HG03558 (cell line): ENCODE data around the gene CSF2.
"Not testable (repeated sequence)": the region's sequence is repeated elsewhere in the genome, so short reads cannot be mapped to it uniquely, and the experiment has no call there.

Source experiments
- ATAC-seq: cut with Tn5 transposase; IDR thresholded peaks from one replicate; pipeline ENCODE4 v1.9.1; 2021; ENCODE audit warnings: moderate number of reproducible peaks; ENCODE audit not compliant: unreplicated experiment; ENCODE audit errors: extremely low read depth

Gene CSF2

GRCh38 chr5:132103332-132103951, 29.9 kb downstream of the CSF2 start:
- ATAC-seq = peak; percentile 54

GRCh38 chr5:132103969-132104391, 30.4 kb downstream of the CSF2 start:
- no peak for ATAC-seq

- no peak for ATAC-seq
Observed at GRCh38 chr5:132104556-132104955, 31.0 kb downstream of the CSF2 start.

GRCh38 chr5:132105688-132106087, 32.1 kb downstream of the CSF2 start:
- no peak for ATAC-seq

- not testable (repeated sequence) for ATAC-seq
Observed at GRCh38 chr5:132108495-132108894, 34.9 kb downstream of the CSF2 start.

- not testable (repeated sequence) for ATAC-seq
Observed at GRCh38 chr5:132108957-132109356, 35.4 kb downstream of the CSF2 start.

- no peak for ATAC-seq
Observed at GRCh38 chr5:132109494-132110053, 36.0 kb downstream of the CSF2 start.

GRCh38 chr5:132110195-132110594, 36.6 kb downstream of the CSF2 start:
- ATAC-seq = no peak

- ATAC-seq = no peak
Observed at GRCh38 chr5:132110930-132111329, 37.3 kb downstream of the CSF2 start.

- no peak for ATAC-seq
Observed at GRCh38 chr5:132112111-132112510, 38.5 kb downstream of the CSF2 start.

- no peak for ATAC-seq
Observed at GRCh38 chr5:132114150-132115121, 40.8 kb downstream of the CSF2 start.

GRCh38 chr5:132115375-132115774, 41.8 kb downstream of the CSF2 start:
- ATAC-seq = no peak

- ATAC-seq = no peak
Observed at GRCh38 chr5:132116072-132116471, 42.5 kb downstream of the CSF2 start.

- not testable (repeated sequence) for ATAC-seq
Observed at GRCh38 chr5:132116909-132117489, 43.4 kb downstream of the CSF2 start.

- not testable (repeated sequence) for ATAC-seq
Observed at GRCh38 chr5:132120717-132121116, 47.1 kb downstream of the CSF2 start.

GRCh38 chr5:132122971-132123370, 49.4 kb downstream of the CSF2 start:
- not testable (repeated sequence) for ATAC-seq

GRCh38 chr5:132123578-132123977, 50.0 kb downstream of the CSF2 start:
- not testable (repeated sequence) for ATAC-seq
